Cardiac septum (tissue), 1 donor: ENCODE measurements around the gene NPHP4. TPM values are rescaled to one million over a fixed set of nuclear protein-coding genes. Genes with fewer than 3 reads are reported as not detected.

Experiments used
- DNase-seq: peaks from one replicate; pipeline ENCODE4 v3.0.0-alpha.2; 2020; ENCODE audit warnings: low spot score
- intact Hi-C: fragments of 100-400 bp; cut with DNase I; formaldehyde crosslinking; loops from one replicate; pipeline ENCODE4 v1.14.0; 2022
- total RNA-seq: library from RNA; stranded (reverse); fragmentation: NEBNext Ultra II Directional; extraction: Animal tissue kit (Norgen Biotek cat#: 25700); gene quantifications from one replicate; pipeline ENCODE4 v1.2.1, GENCODE V29; 2021
- donor health status: DM: no; HTN: no; CAD: no.

The NPHP4 gene
- total RNA-seq, 1 donor from 2014 or later: 6.6 TPM

DNA sequence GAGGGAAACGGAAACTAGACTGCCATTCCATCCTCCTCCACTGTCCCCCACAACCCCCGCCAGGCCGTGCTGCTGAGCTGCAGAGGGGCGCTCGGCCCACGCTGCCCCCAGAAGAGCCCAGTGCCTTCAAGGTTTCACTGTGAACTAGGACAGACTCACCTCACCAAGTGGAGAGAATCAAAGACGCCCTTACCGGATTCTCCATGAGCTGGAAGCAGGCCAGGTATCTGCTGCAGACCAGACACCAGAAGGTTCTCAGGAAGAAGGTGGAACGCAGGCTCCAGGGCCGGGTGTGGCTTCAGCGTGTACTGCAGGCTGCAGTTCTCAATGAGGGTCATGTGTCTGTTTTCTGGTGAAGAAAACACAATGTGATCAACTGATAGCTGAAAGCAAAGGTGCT lies 30.6 kb downstream of the NPHP4 start:
- intact Hi-C loops: no loop called here
- DNase-seq: no peak

DNA sequence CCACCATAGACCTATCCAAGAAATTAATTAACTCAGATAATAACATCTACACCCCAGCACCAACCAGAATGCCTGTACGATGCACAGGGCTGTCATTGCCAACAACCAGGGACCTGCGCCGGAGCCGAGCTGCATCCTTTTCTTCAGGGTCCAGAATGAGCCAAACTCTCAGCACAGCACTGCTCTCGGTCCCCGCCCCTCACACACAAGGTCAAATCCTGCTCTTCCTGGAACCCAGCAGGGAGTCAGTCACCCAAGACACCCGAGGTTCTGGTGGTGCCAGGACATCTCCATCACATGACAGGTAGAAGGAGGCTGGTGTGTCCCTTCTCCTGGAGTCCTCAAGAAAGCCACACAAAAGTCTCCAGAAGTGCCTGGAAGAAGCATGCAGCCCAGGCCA lies 31.9 kb downstream of the NPHP4 start:
- DNase-seq: peak; percentile 63

DNA sequence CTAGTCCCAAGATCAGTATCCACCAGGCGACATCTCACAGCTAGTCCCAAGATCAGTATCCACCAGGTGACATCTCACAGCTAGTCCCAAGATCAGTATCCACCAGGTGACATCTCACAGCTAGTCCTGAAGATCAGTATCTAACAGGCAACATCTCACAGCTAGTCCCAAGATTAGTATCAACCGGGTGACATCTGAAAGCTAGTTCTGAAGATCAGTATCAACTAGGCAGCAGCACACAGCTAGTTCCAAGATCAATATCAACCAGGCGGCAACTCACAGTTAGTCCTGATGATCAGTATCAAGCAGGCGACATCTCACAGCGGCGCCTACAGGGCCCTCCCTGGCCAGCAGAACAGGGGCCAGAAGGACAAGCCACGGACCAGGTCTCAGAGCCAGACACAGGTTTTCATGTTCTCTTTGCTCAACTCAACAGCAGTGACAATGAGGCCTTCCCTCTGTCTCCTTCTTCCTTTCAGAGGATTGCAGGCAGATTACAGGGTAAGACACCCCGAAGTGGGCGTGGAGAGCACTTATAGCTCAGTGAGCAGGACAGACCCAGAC lies 32.5 kb downstream of the NPHP4 start:
- intact Hi-C loops: no loop called here
- DNase-seq: no peak

More for the DNA sequence above, 31.9 kb downstream of the NPHP4 start:
- intact Hi-C loops: no loop called here

DNA sequence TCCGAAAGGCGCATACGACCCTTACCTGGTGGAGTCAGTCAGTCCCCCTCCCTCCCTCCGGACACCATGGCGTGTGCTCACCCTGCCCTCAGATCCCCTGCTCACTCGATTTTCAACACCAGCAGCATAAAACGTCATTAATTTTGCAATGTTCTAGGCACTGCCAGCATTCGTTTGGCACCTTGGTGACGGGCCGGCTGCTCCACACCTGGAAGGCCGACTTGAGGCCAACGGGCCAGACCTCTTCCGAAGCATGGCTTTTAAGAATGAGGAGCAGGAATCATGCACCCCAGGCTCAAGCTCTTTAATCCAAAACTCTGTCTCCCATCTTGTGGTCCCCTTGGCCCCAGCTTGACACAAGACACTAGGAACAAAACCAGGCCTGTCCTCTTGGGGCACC lies 33.1 kb downstream of the NPHP4 start:
- peak; percentile 53 for DNase-seq
- intact Hi-C loops: no loop called here

DNA sequence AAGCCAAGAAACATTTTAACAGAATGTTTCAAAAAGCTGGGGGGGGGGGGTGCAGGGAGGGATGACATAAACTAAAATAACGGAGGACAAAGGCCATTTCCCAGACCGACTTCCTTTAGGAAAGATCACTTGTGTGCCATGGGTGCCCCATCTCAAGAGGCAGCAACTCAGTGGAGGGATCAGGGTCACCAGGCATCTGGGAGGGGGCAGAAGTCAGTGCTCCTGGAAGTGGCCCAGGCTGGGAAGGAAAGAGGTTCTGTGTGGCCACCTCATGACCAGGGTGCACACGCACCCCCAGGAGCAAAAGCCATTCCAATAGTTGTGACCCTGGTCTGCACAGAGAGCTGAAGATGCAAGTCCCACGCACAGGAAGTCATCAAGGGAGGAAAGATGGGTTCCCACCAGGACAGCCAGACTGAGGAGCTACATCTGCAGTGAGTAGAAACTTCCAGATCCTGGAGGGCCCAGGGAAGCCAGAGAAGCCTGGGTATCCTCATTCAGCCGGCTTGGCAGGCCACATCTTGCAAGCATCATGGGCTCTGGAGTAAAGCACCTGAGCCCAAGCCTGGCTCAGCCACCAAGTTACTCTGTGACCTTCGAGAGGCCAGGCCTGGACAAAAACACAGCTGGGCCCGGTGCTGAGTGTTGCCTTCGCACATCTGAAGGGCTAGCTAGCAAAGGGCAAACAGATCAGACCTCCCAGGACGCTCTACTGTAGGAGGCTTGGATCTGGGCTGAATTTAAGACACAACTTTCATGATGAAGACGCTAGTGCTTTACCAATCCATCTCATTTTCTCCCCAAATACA lies 36.0 kb downstream of the NPHP4 start:
- DNase-seq: peak; percentile 56
- intact Hi-C loops: no loop called here

DNA sequence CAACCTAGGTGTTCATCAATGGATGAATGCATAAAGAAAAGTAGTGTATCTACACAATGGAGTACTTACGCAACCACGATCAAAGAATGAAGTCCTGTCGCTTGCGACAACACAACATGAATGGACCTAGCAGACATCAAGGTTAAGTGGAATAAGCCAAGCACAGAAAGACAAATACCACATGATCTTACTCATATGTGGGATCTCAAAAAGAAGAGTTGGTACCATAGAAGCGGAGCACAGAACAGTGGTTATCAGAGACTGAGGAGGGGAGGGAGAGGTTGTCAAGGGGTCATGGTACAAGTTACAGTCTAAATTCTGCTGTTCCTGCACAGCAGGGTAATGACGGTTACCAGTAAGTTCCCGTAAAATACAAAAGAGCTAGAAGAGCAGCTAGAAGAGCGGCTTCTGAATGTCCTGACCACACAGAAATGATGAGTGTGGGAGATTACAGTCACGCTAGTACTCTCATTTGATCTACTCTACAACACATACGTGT lies 36.7 kb downstream of the NPHP4 start:
- intact Hi-C loops: no loop called here
- peak; percentile 1 for DNase-seq

DNA sequence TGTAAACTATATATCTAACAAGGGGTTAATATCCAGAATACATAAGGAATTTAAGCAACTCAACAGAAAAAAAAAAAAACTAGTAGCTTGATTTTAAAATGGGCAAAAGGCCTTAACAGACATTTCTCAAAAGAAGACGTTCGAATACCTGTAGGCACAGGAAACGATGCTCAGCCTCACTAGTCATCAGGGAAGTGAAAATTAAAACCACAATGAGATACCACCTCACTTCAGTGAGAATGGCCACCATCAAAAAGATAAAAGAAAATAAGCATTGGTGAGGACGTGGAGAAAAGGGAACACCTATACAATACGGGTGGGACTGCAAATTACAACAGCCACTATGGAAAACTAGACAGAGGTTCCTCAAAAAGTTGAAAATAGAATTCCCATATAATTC lies 37.3 kb downstream of the NPHP4 start:
- no peak for DNase-seq
- intact Hi-C loops: no loop called here

DNA sequence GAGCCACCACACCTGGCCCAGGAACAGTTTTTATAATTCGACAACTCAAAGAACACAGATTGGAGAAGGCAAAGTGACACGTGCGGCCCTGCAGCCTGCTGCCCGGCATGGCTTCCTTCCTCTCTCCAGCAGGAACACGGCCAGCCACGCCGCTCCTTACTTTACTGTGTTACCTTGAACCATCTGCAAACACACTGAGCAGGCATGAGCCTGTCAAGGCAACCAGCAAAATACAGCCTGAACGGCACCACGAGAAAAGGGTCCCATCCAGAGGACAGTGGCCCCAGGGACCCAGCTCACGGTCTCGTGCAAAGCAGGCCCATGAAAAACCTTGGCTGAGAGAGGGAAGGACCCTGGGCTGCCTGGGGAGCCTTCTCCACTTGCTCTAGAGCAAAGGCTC lies 38.8 kb downstream of the NPHP4 start:
- intact Hi-C loops: no loop called here
- DNase-seq: peak; percentile 49

DNA sequence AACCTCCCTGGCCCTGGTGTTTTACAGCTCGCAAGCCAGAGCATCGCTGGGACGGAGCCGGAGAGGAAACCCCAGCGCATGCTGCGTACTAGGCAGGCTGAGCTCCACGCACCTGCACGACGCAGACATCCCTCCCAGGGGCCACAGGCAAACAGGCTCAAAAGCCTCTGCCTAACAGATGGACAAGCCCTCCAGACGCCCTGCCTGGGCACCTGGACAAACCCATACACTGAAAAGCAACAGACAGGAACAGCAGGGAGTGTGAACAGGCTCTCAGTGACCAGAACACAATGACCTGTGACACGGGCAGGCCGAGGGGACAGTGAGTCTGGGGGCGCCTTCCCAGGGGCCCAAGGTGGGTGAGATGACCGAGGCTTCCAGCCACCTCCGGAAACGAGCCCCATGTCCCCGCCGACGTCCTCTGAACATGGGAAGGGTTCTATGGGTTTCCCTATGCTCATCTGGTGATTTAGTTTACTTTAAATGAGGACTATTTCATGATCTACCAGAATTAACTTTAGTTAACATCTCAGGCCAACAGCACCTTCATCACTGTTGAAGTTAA lies 40.3 kb downstream of the NPHP4 start:
- intact Hi-C loops: no loop called here

DNA sequence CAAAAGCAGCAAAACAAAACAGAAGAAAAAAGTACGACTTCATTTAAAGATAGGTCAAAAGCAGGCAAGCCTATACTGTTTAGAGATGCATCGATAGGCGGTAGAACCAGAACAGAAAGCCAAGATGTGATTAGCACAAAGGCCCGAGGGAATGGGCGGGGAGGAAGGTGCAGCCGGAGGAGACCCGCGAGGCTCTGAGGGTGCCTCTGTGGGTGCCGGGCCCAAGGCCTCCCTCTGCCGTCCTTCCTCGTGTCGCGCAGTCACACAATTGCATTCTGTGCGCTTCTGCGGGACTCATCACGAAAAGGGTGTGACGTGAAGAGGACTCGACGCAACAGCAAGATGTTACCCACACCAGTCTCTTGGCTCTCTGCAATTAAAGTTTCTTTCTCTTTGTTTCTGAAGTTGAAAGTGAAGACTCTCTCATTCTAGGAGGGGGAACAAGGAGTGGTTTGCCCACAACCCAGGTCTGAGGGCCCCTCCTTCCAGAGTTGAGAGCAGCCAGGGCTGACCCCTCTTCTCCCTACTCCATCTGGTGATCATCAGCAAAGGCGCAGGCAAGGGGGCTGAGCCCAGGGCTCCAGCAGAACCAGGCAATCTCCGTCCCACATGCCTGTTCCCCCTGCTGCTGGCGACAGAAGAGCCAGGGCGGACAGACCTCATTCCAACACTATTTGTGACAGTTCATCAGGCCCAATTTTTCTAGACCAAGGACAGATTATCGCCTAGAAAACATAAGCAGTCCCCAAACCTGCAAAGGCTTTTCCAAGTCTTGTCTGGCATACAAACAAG lies 41.0 kb downstream of the NPHP4 start:
- intact Hi-C loops: no loop called here
- peak; percentile 46 for DNase-seq

More for the DNA sequence above, 40.3 kb downstream of the NPHP4 start:
- peak; percentile 68 for DNase-seq

DNA sequence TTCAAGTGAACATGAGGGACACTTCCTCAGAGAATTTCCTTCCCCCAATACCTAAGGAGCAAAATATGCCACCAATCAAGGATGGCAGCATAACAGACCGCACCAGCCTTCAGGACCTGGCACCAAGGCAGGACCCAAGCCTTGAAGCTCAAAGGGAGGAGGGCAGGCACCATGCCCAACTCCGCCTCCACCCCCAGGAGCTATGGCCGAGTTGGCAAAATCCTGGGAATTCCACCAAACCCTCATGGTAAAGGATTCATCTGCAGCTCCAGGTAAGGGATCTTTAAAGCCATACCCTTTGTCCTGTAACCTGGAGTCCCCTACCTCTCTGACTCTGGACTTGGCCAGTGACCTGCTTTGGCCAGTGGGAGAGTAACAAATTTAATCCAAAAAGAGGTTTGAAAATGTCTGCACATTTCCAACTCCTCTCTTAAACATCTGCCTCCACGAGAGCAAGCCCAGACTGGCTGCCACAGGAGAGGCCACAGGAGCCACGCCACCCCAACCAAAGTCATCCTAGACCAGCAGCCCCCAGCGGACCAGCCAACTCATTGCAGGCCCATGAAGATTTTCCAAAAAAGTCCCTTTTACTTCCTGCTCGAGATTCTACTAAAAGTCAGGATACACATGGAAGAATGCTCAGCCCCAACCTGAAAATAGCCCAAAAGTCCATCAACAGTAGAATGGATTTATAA lies 41.9 kb downstream of the NPHP4 start:
- intact Hi-C loops: no loop called here
- peak; percentile 20 for DNase-seq

DNA sequence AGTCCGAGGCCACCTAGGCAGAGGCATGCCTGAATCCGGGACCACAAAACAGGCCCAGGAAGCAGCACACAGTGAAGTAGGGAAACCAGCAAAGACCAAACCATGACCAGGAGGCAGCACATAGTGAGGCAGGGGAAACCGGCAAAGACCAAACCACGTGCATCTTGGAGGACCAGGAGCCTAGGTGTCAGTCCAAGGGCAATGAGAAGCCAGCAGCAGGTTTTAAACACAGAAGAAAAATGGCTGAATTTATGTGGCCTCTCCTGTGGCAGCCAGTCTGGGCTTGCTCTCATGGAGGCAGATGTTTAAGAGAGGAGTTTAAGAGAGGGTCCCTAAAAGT lies 42.5 kb downstream of the NPHP4 start:
- intact Hi-C loops: no loop called here
- DNase-seq: no peak

DNA sequence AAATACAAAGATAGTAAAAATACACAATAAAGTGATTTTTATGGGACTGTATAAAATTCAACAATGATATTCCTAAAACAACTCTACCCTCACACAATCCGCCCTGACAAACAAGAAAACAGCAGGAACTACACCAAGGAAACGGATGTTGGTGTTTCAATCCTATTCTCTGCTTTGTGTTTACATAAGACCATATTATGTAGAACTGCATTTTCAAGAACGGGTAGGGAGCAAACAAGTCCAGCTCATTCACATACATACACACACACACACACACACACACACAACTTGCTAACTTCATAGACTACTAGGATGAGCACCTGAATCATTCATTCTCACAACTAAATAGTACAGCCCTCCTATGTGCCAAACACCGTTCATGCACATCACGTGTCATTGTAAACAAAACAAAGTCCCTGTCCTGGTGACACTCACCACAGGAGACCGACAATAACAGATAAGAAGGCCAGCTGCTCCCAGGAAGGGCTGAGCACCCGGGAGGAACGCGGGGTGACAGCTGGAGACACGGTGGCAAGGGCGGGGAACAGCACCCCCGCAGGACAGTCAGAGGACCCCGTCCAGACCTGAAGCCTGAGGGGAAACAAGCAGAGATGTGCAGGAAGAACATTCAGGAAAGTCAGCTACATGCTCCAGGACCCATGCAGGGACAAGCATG lies 43.0 kb downstream of the NPHP4 start:
- intact Hi-C loops: no loop called here
- DNase-seq: peak; percentile 44

DNA sequence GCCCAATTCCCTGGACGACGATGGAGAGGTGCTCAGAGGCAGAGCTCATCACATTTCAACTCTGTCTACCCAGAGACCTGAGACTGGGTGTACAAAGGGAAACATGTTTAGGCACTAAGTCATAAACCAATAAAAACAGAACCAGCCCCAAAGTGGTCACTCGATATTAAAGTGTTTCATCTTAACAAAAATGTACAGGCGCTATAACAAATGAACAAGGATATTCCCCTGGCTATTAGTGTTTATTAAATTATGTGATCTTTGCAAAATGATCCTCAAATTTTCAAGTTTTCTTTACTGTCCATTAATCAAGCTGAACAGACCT lies 43.6 kb downstream of the NPHP4 start:
- no peak for DNase-seq
- intact Hi-C loops: no loop called here

DNA sequence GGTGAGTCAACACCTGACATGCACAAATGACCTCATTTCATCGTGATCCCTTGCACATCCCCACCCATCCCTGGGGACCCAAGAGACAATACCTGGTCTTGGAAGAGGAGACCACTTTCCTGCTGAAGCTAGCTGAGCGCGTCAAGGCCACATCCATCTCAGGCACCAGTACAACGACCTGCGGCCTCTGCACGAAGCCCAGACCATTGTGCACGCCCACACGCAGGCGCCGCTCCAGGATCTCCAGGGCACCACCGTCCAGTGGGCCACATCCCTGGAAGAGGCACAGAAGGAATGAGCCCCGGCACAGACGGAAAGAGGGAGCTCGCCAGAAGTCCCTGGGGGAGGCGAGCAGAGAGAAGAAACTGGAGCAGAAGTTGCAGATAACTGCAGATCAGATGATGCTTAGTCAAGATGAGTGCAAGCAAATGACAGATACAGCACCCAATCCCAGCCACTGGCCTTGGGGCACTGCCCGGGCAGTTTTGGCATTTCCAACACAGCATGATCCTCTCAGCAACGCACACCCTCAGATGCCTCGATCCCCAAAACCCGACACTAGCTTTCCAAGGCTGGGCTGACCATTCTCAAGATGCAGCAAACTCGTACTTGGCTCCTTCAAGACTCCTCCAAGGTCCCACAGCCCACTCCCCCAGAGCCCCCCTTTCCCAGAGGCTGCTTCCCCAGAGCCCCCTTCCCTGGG lies 44.1 kb downstream of the NPHP4 start:
- DNase-seq: peak; percentile 36
- intact Hi-C loops: no loop called here

DNA sequence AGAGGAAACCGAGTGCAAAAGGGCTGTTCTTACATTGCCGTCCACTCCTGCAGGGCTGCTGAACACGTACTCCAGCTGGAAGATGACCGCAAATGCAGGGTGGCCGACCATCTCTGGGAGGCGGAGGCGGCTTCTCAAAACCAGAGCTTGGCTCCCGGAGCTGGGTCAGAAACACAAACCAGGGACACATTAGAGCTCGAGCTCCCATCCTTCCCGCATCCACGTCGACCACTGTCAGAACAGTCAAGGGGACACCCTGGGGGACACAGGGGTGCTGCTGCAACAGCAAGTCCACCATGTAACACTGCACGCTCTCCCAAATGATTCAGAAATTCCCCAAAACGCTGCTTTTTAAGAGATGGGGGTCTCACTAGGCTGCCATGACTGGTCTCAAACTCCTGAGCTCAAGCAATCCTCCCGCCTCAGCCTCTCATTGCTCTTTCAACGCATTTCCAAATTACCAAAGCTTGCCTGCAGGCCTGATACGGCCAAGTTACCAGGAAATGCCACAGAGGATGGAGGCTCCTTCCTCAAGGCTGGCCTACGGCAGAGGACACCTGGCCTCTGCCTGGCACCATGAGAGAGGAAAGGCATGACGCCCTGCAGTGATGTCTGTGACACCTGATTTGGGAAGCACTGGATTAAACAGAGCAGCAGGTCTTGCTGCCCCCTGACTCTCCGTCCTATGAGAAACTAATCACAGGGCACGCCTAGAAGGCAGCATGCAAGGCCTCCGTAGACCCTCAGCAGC lies 45.0 kb downstream of the NPHP4 start:
- intact Hi-C loops: no loop called here
- peak; percentile 27 for DNase-seq

DNA sequence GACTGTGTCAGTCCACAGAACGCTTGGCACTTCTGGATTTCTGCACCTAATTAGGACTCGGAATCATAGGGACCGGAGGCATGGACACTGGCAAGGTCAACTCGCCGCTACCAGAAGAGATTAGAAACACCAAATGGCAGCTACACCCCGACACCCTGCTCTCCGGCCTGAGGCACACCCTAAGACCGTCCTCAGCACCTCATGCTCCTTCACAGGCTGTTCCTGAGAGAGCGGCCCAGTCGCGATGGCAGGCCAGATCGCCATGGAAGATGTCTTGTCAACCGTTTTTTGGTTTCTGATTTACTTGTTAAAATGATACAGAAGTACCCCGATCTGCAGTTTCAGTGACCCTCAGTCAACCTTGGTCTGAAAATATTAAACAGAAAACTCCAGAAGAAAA lies 46.8 kb downstream of the NPHP4 start:
- peak; percentile 46 for DNase-seq
- intact Hi-C loops: no loop called here

DNA sequence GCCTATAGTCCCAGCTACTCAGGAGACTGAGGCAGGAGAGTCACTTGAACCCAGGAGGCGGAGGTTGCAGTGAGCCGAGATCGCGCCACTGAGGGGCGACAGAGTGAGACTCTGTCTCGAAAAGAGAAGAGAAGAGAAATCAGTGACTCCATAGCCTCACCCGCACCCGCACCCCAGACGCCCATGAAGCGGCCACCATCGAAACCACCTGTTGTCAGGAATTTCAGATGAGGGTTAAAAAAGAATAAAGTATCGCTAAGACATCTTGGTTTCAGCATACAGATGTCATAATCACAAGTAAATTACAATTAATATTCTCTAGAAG lies 47.4 kb downstream of the NPHP4 start:
- intact Hi-C loops: no loop called here
- peak; percentile 33 for DNase-seq
